GM11168 (cell line): ENCODE measurements around the gene KDM4E.
"Not testable (repeated sequence)": the region's sequence is repeated elsewhere in the genome, so short reads cannot be mapped to it uniquely, and the experiment has no call there.

Experiments
- in situ Hi-C: fragments of 300-500 bp; cut with MboI; formaldehyde crosslinking; loops from one replicate; pipeline ENCODE4 v1.12.0; 2022; ENCODE audit warnings: low sequenced_read_pairs; ENCODE audit not compliant: unreplicated experiment

Gene KDM4E

GRCh38 chr11:95049122-95049521, 24.1 kb downstream of the KDM4E start, which contains the start of gene KDM4F:
KDM4F (plus strand) TSS chr11:95049422.
- in situ Hi-C loops, result not testable (repeated sequence)

GRCh38 chr11:95050595-95051202, 25.6 kb downstream of the KDM4E start:
- in situ Hi-C loops, result no loop called here

GRCh38 chr11:95054356-95054755, 29.3 kb downstream of the KDM4E start:
- in situ Hi-C loops, result no loop called here

- in situ Hi-C loops, result no loop called here
Measured at GRCh38 chr11:95055283-95055897, 30.3 kb downstream of the KDM4E start.

- in situ Hi-C loops, result no loop called here
Measured at GRCh38 chr11:95057959-95058358, 32.9 kb downstream of the KDM4E start.

- in situ Hi-C loops, result no loop called here
Measured at GRCh38 chr11:95058621-95059020, 33.6 kb downstream of the KDM4E start.

- in situ Hi-C loops, result no loop called here
Measured at GRCh38 chr11:95059046-95059445, 34.0 kb downstream of the KDM4E start.

- in situ Hi-C loops, result no loop called here
Measured at GRCh38 chr11:95065336-95065735, 40.3 kb downstream of the KDM4E start.

GRCh38 chr11:95066716-95067038, 41.6 kb downstream of the KDM4E start, which contains the start of gene SRSF8:
SRSF8 (plus strand) TSS chr11:95066919; CDS start chr11:95067227, 308 bp downstream.
- in situ Hi-C loops, result no loop called here

GRCh38 chr11:95067039-95067840, 42.2 kb downstream of the KDM4E start:
- in situ Hi-C loops, result no loop called here

GRCh38 chr11:95067841-95068219, 42.8 kb downstream of the KDM4E start:
- in situ Hi-C loops, result no loop called here

- in situ Hi-C loops, result no loop called here
Measured at GRCh38 chr11:95068549-95068948, 43.5 kb downstream of the KDM4E start.

- in situ Hi-C loops, result no loop called here
Measured at GRCh38 chr11:95070471-95070870, 45.4 kb downstream of the KDM4E start.

GRCh38 chr11:95072948-95073347, 47.9 kb downstream of the KDM4E start:
- in situ Hi-C loops, result no loop called here

- in situ Hi-C loops, result loop anchor here (25.0 kb wide), 1 partner anchor 588 kb away; the partner anchor contains the start of genes ANKRD49 and MRE11
Measured at GRCh38 chr11:95074792-95075563, 49.9 kb downstream of the KDM4E start.

GRCh38 chr11:95076416-95076815, 51.4 kb downstream of the KDM4E start:
- in situ Hi-C loops, result loop anchor here (25.0 kb wide), 1 partner anchor 589 kb away; the partner anchor contains the start of genes ANKRD49 and MRE11

GRCh38 chr11:95076981-95077380, 51.9 kb downstream of the KDM4E start:
- in situ Hi-C loops, result loop anchor here (25.0 kb wide), 1 partner anchor 590 kb away; the partner anchor contains the start of genes ANKRD49 and MRE11
